K562 (cell line): ENCODE data around the gene PDIA5. TPM values are rescaled to one million over a fixed set of nuclear protein-coding genes. Genes with fewer than 3 reads are reported as not detected.

Experiments
- KDM1A ChIP-seq, 2 experiments: fragments of 450-650 bp; IDR thresholded peaks; 2 replicates each; pipeline ENCODE4 v1.6.1; 2016; ENCODE audit warnings: mild to moderate bottlenecking in 2 of 2
- MGA ChIP-seq: fragments of 450-650 bp; IDR thresholded peaks from 2 replicates; pipeline ENCODE4 v1.6.1; 2016; ENCODE audit warnings: mild to moderate bottlenecking, moderate library complexity
- RB1 ChIP-seq: fragments of 450-650 bp; IDR thresholded peaks from 2 replicates; pipeline ENCODE4 v1.6.1; 2017; ENCODE audit warnings: low read depth, mild to moderate bottlenecking
- SLC30A9 ChIP-seq: fragments of 250-450 bp; sonication (Bioruptor Pico); IDR thresholded peaks from 2 replicates; pipeline ENCODE4 v1.8.0; 2022; ENCODE audit warnings: mild to moderate bottlenecking, moderate library complexity
- SREBF2 ChIP-seq: sonication (generic); formaldehyde crosslinking; IDR thresholded peaks from 2 replicates; pipeline ENCODE4 v1.4.0; 2020; ENCODE audit warnings: mild to moderate bottlenecking, missing genetic modification reagents
- SRSF1 ChIP-seq: fragments of 200-400 bp; formaldehyde crosslinking; IDR thresholded peaks from 2 replicates; pipeline ENCODE4 v1.6.1; 2017; ENCODE audit warnings: mild to moderate bottlenecking, low read depth, low read length, moderate library complexity
- ZBTB11 ChIP-seq, 3 experiments: fragments of 200-800 bp in 1 of 3; fragments of 250-450 bp in 1 of 3; fragments of 450-650 bp in 1 of 3; sonication (Bioruptor Pico) in 1 of 3; sonication (Bioruptor generic) in 1 of 3; formaldehyde crosslinking in 1 of 3; IDR thresholded peaks; 2 replicates each; pipeline versions ENCODE4 v1.6.1 to v1.8.0; 2016 to 2022; ENCODE audit warnings: mild to moderate bottlenecking in 2 of 3, missing genetic modification characterization in 2 of 3, missing compliant biosample characterization in 1 of 3, moderate library complexity in 1 of 3
- ZBTB8A ChIP-seq: fragments of 450-650 bp; IDR thresholded peaks from 2 replicates; pipeline ENCODE4 v1.6.1; 2018; ENCODE audit warnings: mild to moderate bottlenecking, moderate library complexity; ENCODE audit not compliant: partially characterized antibody
- ZNF41 ChIP-seq: fragments of 250-450 bp; sonication (Bioruptor Pico); conservative IDR thresholded peaks from 2 replicates; pipeline ENCODE4 v1.4.0; 2020; ENCODE audit warnings: mild to moderate bottlenecking
- ZNF444 ChIP-seq: fragments of 250-450 bp; sonication (Bioruptor Pico); IDR thresholded peaks from 2 replicates; pipeline ENCODE4 v1.4.0; 2020; ENCODE audit warnings: mild to moderate bottlenecking, moderate library complexity
- polyA plus RNA-seq, 8 experiments: library from polyadenylated mRNA; depleted of rRNA in 4 of 8; stranded (reverse) in 5 of 8; unstranded in 3 of 8; fragments of >200 nt; fragmentation: Nextera tagmentation in 2 of 8; fragmentation: Illumina TruSeq in 1 of 8; extraction: Ambion mirVana in 2 of 8; extraction: Trizol in 1 of 8; gene quantifications; 2 replicates each; pipeline versions ENCODE4 v1.2.1 to v1.2.3, GENCODE V29; 2011 to 2014; ENCODE audit warnings: inconsistent platforms in 1 of 8, missing spikeins in 1 of 8
- total RNA-seq, 7 experiments: library from RNA; depleted of rRNA in 6 of 7; stranded (reverse); fragments of >200 nt in 6 of 7; fragmentation: Illumina TruSeq in 2 of 7; extraction: Trizol in 2 of 7; gene quantifications; 2 replicates each; pipeline versions ENCODE4 v1.2.1 to v1.2.3, GENCODE V29; 2011 to 2021; ENCODE audit warnings: low replicate concordance in 1 of 7
- TF ChIP-seq, protein P1 (sequence below): fragments of 450-650 bp; IDR thresholded peaks from 2 replicates; pipeline ENCODE4 v1.6.1; 2016; ENCODE audit warnings: low read depth, mild to moderate bottlenecking, moderate library complexity

PDIA5 gene
- total and polyA plus RNA-seq, 9 of the 15 experiments (the other 6 are each of a cell fraction or from before 2014, with no cell fraction given): 3.4 to 31.8 (median 19.6) TPM

DNA sequence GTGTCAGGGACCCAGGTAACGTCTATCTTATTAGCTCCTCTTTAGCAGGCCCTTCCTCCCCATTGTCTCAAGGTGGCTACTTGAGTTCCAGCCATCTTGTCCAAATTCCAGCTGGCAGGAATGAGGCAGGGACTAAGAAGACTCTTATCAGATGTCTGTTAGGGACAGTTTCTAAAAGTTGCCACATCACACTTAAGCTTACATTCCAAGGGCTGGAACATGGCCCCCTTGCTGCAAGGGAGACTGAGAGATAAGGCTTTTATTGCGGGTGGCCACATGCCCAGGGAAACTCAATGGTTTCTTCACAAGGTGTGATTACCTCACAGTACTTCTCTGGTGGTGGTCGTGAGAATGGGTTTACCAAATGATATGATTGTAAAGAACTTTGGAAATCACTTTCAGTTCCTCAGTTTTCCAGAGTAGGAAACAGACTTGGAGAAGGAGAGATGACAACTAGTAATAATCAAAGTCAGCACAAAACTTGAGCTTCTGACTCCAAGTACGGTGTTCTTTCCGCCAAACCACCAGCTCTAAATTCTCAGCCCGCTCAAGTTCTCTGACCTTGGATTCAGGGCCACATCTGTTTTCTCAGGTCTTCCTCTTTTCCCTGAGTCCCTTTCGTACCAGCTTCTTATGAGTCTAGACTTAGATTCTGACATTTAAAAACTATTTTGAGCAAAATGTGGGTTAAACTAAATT is 14.2 kb downstream of the PDIA5 start (continued):
- TF ChIP-seq MGA (peak; percentile 61; the same call in 1 of the 2 replicates), SRSF1 (no peak), RB1 (no peak), KDM1A (IDR thresholded peaks at IDR 0.05) (peak; percentile 12 to 24; a peak in 1 of 4 replicates), SLC30A9 (no peak), SREBF2 (CRISPR knock-in tag) (no peak), ZNF41 (CRISPR knock-in tag) (no peak), ZBTB11 (CRISPR knock-in tag; IDR thresholded peaks at IDR 0.05) (0 out of 6 replicates have a peak, but pooled peaks of 1 of the 3 experiments have one; percentile 28), ZBTB8A (no peak), ZNF444 (CRISPR knock-in tag) (no peak)
- TF ChIP-seq, protein P1, sequence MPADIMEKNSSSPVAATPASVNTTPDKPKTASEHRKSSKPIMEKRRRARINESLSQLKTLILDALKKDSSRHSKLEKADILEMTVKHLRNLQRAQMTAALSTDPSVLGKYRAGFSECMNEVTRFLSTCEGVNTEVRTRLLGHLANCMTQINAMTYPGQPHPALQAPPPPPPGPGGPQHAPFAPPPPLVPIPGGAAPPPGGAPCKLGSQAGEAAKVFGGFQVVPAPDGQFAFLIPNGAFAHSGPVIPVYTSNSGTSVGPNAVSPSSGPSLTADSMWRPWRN: no peak
